ENCODE results near the gene MAGED2. TPM values are rescaled to one million over a fixed set of nuclear protein-coding genes. Genes with fewer than 3 reads are reported as not detected.

MAGED2 gene
- polyA plus RNA-seq, 3 donors: 623 to 719 (median 641) TPM

Other genes starting within 250 kb of the MAGED2 start
- gene ITIH6, start 9.5 kb upstream of the MAGED2 start, polyA plus RNA-seq (ENCODE audit: insufficient read length in 3 of 3): under 1 TPM; 0.03 to 0.06 (median 0.05) TPM
- gene TRO, start 113.1 kb downstream of the MAGED2 start, polyA plus RNA-seq (ENCODE audit: insufficient read length in 3 of 3): 100 to 1,000 TPM; 111 to 124 (median 114) TPM
- gene PFKFB1, start 186.4 kb downstream of the MAGED2 start, polyA plus RNA-seq (ENCODE audit: insufficient read length in 3 of 3): under 1 TPM; 0.51 to 0.65 (median 0.61) TPM
- 10 to 100 TPM; 16.0 to 18.4 (median 18.4) TPM for gene APEX2, start 192.6 kb downstream of the MAGED2 start, polyA plus RNA-seq (ENCODE audit: insufficient read length in 3 of 3)
- 10 to 100 TPM; 10.8 to 11.3 (median 11.0) TPM for gene ALAS2, start 223.2 kb downstream of the MAGED2 start, polyA plus RNA-seq (ENCODE audit: insufficient read length in 3 of 3)

Data from renal pelvis (tissue), 3 donors.